Measurements from ENCODE around the gene STXBP4. TPM values are rescaled to one million over a fixed set of nuclear protein-coding genes. Genes with fewer than 3 reads are reported as not detected.

Gene STXBP4
- total RNA-seq, 1 experiment from 2014 or later, result 13.6 TPM

GRCh38 chr17:55201308-55201932 is 232.9 kb downstream of the STXBP4 start:
- H3K79me2 ChIP-seq (ENCODE audit: insufficient read depth, low read length), result no peaks in the 10 kb centered on the region
- no peaks in the 10 kb centered on the region for H3K4me1 ChIP-seq (ENCODE audit: control insufficient read depth in 1 of 2, insufficient read depth in 2 of 2, low read length in 2 of 2)
- no peaks in the 10 kb centered on the region for H3K27me3 ChIP-seq (ENCODE audit: insufficient read depth, low read length)
- no peaks in the 10 kb centered on the region for H3K9me3 ChIP-seq (ENCODE audit: control insufficient read depth in 1 of 2, insufficient read depth in 1 of 2, low read depth in 1 of 2, low read length in 2 of 2)
- H3K4me3 ChIP-seq (replicated peaks in 1 of 2; ENCODE audit: low read depth in 1 of 2, low read length in 2 of 2), result no peak overlapping the region
- ATAC-seq (no peak), DNase-seq (ENCODE audit: low read depth, low spot score) (no peak)
- no TSS peak for BruUV-seq (replicated peaks)
- CTCF ChIA-PET, result no interaction called here
- no peaks in the 10 kb centered on the region for H3K36me3 ChIP-seq (ENCODE audit: control insufficient read depth in 1 of 2, insufficient read depth in 2 of 2, low read length in 2 of 2)
- no peak overlapping the region for H3K27ac ChIP-seq (ENCODE audit: low read depth, low read length)
- RAD21 ChIA-PET (ENCODE audit: low non-redundant PET in 1 of 2, low total read pairs in 2 of 2, uncharacterized antibody in 2 of 2, unreplicated experiment in 2 of 2), result interaction anchor here in 1 of 2 experiments (0.6 kb wide), 1 partner anchor 131 kb away, joined by 9 read pairs; no protein-coding TSS in a partner anchor
- POLR2A ChIA-PET, result no interaction called here
- H2AFZ ChIP-seq (ENCODE audit: low read depth, low read length, poor library complexity, severe bottlenecking), result no peak overlapping the region
- TF ChIP-seq SIN3A (IDR thresholded peaks at IDR 0.05; ENCODE audit: low read depth) (no peak), ZFX (IDR thresholded peaks at IDR 0.05) (no peak), CBX3 (IDR thresholded peaks at IDR 0.05; ENCODE audit: low read depth) (no peak), EZH2 (IDR thresholded peaks at IDR 0.05) (no peak), POLR2A (IDR thresholded peaks at IDR 0.05; ENCODE audit: borderline replicate concordance, extremely low read depth, insufficient read depth, insufficient read length) (no peak), SRF (IDR thresholded peaks at IDR 0.05; ENCODE audit: low read depth) (no peak), YY1 (IDR thresholded peaks at IDR 0.05; ENCODE audit: extremely low read depth, insufficient replicate concordance, low read depth, low read length) (no peak), SP1 (IDR thresholded peaks at IDR 0.05; ENCODE audit: low read depth) (no peak), ATF3 (IDR thresholded peaks at IDR 0.05) (no peak), ZNF274 (IDR thresholded peaks at IDR 0.05; ENCODE audit: low read depth, low read length) (no peak), POLR2AphosphoS5 (IDR thresholded peaks at IDR 0.05; ENCODE audit: low read depth, low read length) (no peak)
- H3K9ac ChIP-seq (ENCODE audit: low read length), result no peak overlapping the region
- intact Hi-C loops (cut with micrococcal nuclease), result no loop called here
- H3K9me2 ChIP-seq (ENCODE audit: insufficient read depth), result no peaks in the 10 kb centered on the region
- H3K4me2 ChIP-seq (ENCODE audit: low read length), result no peak overlapping the region
- no peaks in the 10 kb centered on the region for H4K20me1 ChIP-seq (ENCODE audit: insufficient read depth)

- DNase-seq (ENCODE audit: low read depth, low spot score), result no peak
- intact Hi-C loops (cut with micrococcal nuclease), result no loop called here
- BruUV-seq (replicated peaks), result no TSS peak
- Histone ChIP-seq H3K9me3 (ENCODE audit: control insufficient read depth in 1 of 2, insufficient read depth in 1 of 2, low read depth in 1 of 2, low read length in 2 of 2) (no peaks in the 10 kb centered on the region), H3K4me2 (ENCODE audit: low read length) (no peak overlapping the region), H3K9me2 (ENCODE audit: insufficient read depth) (no peaks in the 10 kb centered on the region), H3K4me1 (ENCODE audit: control insufficient read depth in 1 of 2, insufficient read depth in 2 of 2, low read length in 2 of 2) (no peaks in the 10 kb centered on the region), H4K20me1 (ENCODE audit: insufficient read depth) (no peaks in the 10 kb centered on the region), H3K4me3 (replicated peaks in 1 of 2; ENCODE audit: low read depth in 1 of 2, low read length in 2 of 2) (no peak overlapping the region), H3K79me2 (ENCODE audit: insufficient read depth, low read length) (no peaks in the 10 kb centered on the region), H3K36me3 (ENCODE audit: control insufficient read depth in 1 of 2, insufficient read depth in 2 of 2, low read length in 2 of 2) (no peaks in the 10 kb centered on the region), H3K27ac (ENCODE audit: low read depth, low read length) (no peak overlapping the region), H3K27me3 (ENCODE audit: insufficient read depth, low read length) (no peaks in the 10 kb centered on the region), H2AFZ (ENCODE audit: low read depth, low read length, poor library complexity, severe bottlenecking) (no peak overlapping the region), H3K9ac (ENCODE audit: low read length) (no peak overlapping the region)
- RAD21 ChIA-PET (ENCODE audit: low non-redundant PET in 1 of 2, low total read pairs in 2 of 2, uncharacterized antibody in 2 of 2, unreplicated experiment in 2 of 2), result no interaction called here
- CTCF ChIA-PET, result no interaction called here
- ATAC-seq, result no peak
- POLR2A ChIA-PET, result no interaction called here
- no peak for TF ChIP-seq POLR2AphosphoS5 (IDR thresholded peaks at IDR 0.05; ENCODE audit: low read depth, low read length)
- no peak for TF ChIP-seq ATF3 (IDR thresholded peaks at IDR 0.05)
- no peak for TF ChIP-seq EZH2 (IDR thresholded peaks at IDR 0.05)
- no peak for TF ChIP-seq ZBTB33 (IDR thresholded peaks at IDR 0.05; ENCODE audit: extremely low read depth, insufficient replicate concordance, low read length)
- no peak for TF ChIP-seq EZH2phosphoT487 (IDR thresholded peaks at IDR 0.05; ENCODE audit: borderline replicate concordance)
- TF ChIP-seq SRF (IDR thresholded peaks at IDR 0.05; ENCODE audit: low read depth), result no peak
- no peak for TF ChIP-seq SIN3A (IDR thresholded peaks at IDR 0.05; ENCODE audit: low read depth)
- TF ChIP-seq REST (IDR thresholded peaks at IDR 0.05; ENCODE audit: low read depth), result no peak
- no peak for TF ChIP-seq EGR1 (IDR thresholded peaks at IDR 0.05; ENCODE audit: low read depth)
Observed at GRCh38 chr17:55202896-55203295, 234.3 kb downstream of the STXBP4 start.
